ENCODE measurements around the gene SKAP1.

The SKAP1 gene

DNA sequence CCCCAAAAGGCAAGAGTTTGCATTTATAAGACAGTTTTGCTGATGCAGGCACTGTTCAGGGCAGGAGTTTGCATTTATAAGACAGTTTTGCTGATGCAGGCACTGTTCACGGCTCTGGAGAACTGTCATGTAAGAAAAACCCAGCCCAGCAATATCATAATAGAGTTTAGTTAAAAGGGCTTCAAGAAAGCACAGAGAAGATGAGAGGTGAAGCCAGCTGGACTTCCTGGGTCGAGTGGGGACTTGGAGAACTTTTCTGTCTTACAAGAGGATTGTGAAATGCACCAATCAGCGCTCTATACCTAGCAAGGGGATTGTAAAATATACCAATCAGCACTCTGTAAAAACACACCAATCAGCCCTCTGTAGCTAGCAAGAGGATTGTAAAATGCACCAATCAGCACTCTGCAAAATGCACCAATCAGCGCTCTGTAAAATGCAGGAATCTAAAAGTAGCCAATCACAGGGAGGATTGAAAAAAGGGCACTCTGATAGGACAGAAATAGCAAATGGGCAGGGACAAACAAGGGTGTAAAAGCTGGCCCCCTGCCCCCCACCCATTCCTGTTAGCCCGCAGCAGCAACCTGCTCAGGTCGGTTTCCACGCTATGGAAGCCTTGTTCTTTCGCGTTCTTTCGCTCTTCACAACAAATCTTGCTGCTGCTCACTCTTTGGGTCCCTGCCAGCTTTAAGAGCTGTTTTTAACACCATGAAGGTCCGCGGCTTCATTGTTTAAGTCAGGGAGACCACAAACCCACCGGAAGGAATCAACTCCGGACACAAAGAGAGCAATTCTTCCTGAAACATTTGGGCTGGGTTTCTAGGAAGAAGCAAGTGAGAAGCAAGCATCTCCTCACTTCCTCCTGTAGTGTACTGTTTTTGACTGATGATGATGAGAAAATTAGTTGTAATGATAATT, 327.0 kb downstream of the SKAP1 start:
- DNase-seq (ENCODE audit: extremely low read depth, low read depth): no peak
- TF ChIP-seq, protein P1, sequence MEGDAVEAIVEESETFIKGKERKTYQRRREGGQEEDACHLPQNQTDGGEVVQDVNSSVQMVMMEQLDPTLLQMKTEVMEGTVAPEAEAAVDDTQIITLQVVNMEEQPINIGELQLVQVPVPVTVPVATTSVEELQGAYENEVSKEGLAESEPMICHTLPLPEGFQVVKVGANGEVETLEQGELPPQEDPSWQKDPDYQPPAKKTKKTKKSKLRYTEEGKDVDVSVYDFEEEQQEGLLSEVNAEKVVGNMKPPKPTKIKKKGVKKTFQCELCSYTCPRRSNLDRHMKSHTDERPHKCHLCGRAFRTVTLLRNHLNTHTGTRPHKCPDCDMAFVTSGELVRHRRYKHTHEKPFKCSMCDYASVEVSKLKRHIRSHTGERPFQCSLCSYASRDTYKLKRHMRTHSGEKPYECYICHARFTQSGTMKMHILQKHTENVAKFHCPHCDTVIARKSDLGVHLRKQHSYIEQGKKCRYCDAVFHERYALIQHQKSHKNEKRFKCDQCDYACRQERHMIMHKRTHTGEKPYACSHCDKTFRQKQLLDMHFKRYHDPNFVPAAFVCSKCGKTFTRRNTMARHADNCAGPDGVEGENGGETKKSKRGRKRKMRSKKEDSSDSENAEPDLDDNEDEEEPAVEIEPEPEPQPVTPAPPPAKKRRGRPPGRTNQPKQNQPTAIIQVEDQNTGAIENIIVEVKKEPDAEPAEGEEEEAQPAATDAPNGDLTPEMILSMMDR (IDR thresholded peaks at IDR 0.05; ENCODE audit: low read depth, low read length): no peak

- no peak for DNase-seq (ENCODE audit: extremely low read depth, low read depth)
- TF ChIP-seq, protein P1 (IDR thresholded peaks at IDR 0.05; ENCODE audit: low read depth, low read length): no peak
Observed at GRCh38 chr17:48102043-48102750, 327.8 kb downstream of the SKAP1 start.

- TF ChIP-seq, protein P1 (IDR thresholded peaks at IDR 0.05; ENCODE audit: low read depth, low read length): no peak
- peak; percentile 82 for DNase-seq (ENCODE audit: extremely low read depth, low read depth)
Observed at GRCh38 chr17:48101012-48101720, 328.8 kb downstream of the SKAP1 start, which contains the start of gene CBX1. CBX1 (minus strand) TSS chr17:48101478; CDS start chr17:48077004, 24,474 bp downstream.

DNA sequence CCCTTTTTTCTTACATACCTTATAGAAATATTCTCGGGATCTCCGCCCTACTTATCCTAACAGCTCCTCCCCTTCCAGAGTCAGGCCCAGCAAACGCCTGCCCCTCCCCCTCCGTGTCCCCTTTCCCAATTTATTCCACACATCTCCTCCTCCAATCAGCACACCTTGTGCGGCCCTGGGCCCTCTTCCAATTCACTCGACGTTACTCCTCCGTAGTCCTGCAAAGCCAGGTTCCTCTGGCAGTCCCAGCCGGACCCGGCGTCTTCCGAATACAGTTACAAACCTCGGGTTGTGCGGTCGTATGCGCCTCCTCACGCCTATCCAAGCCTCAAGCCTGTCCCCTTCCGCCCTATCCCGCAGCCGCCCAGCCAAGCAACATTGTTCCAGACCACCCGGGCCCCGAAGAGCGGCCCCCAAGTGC, 329.4 kb downstream of the SKAP1 start:
- TF ChIP-seq, protein P1 (IDR thresholded peaks at IDR 0.05; ENCODE audit: low read depth, low read length): no peak
- DNase-seq (ENCODE audit: extremely low read depth, low read depth): no peak

DNA sequence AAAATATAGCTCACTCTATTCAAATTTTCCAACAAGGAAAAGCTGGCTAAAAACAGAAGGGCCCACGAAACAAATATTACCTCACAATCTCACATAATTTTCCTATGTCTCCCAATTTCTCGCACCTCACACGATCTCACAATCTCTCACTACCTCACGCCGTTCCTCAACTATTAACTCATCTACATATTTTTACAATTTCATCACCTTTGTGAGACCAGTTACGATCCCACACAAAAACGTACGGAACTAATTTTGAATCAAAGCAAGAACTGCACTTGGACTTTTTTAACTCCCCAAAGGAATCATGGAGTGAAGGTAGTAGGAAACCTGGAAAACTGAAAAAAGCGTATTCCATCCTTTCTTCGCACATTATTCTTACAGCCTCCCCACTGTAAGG, 329.9 kb downstream of the SKAP1 start:
- DNase-seq (ENCODE audit: extremely low read depth, low read depth): no peak
- TF ChIP-seq, protein P1 (IDR thresholded peaks at IDR 0.05; ENCODE audit: low read depth, low read length): no peak

GRCh38 chr17:48095611-48096010, 334.4 kb downstream of the SKAP1 start:
- no peak for DNase-seq (ENCODE audit: extremely low read depth, low read depth)
- TF ChIP-seq, protein P1 (IDR thresholded peaks at IDR 0.05; ENCODE audit: low read depth, low read length): no peak

All from AG09319 (cell line).